Skeletal muscle cell (primary cell): ENCODE results near the gene TSPAN9.

Experiments
- DNase-seq: peaks from one replicate; pipeline ENCODE4 v3.0.0-alpha.2; 2010; ENCODE audit warnings: low read depth
- H3K4me3 ChIP-seq: 2 replicates; pipeline ENCODE4 v1.5.1; 2011; ENCODE audit warnings: low read depth, mild to moderate bottlenecking, control low read depth, low read length, moderate library complexity

TSPAN9 gene

DNA sequence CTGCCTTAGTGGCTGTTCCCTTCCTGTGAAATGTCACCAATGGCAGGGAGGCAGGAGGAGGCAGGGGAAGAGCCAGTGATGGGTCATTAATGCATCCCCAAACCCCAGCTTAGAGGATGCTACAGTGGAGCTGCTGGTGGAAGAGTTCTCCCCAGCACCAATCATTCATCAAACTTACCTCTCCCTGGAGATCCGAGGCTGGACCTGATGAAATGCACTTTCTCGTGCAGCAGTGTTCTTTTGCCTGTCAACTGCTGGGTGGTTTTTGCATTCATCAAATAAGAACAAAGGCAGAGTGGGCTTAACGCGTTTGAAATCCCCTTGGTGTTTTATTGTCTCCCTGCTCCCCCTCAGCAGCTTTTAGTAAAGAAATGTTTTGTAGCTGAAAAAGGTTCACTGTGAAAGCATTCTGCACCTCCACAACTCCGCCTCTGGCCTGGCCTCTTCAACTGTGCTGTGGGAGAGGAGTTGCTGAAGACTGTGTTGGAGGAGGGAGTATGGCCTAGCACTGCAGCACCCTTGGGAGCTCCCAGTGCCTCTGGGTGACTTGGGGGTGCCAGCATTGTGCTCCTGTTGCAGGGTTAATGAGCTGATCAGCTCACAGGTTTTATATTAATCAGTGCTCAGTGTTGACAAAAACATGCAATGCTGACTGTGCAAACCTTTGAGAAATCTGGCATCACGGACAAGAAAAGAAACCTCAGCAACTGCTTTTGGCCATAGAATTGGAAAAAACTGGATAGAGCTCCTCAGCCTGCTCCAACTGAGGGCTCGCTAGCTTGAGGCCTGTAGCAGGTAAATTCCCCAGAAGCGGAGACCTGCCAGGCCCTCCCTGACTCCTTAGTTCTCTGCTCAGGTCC is 14.4 kb downstream of the TSPAN9 start:
- no peak overlapping the region for H3K4me3 ChIP-seq
- DNase-seq, result no peak

DNA sequence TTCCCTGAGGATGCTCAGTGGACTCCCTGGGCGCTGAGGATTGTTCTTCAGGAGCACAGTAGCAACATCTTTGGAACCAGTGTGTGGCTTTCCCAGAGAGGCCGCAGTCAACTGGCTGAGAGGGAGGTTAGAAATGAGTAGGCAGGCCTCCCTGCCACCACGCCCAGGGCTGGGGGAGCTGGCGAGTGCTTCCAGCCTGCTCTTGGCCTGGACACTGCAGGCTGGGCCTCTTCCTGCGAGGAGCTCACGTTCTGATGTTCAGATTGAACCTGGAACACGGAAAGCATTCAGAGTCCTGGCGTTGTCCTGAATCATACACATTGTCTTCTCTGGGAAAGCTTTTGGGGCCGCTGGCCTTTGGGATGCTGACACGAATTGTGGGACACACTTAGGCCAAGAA is 15.6 kb downstream of the TSPAN9 start:
- DNase-seq, result no peak
- H3K4me3 ChIP-seq, result no peak overlapping the region

DNA sequence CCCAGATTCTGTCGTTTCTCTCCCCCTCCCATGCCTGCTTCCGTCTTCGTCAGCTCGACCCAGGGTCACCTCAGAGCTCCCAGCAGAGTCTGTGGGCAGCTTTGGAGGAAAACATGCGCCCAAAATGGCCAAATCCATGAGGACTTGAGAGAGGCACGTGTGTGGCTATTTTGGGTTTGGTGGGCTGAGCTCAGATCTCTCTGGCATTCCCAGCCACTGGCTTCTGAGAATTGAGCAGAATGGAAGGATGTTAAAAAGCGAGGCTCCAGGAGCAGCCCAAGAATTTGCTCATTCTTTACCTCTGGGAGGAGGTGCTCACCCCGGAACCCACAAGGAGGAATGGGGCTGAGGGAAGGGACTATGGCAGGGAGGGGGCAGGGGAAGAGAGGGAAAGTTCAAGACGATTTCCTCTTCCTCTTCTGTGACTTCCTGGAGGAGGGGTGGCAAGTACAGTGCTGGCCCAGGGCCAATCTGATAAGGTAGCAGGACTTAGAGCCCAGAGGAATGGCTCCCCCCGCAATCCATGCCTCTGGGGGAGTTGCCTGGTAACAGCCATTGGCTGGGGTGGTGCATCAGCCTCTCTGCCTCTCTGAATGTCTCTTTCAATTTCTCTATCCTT is 20.1 kb downstream of the TSPAN9 start:
- DNase-seq, result no peak
- no peak overlapping the region for H3K4me3 ChIP-seq

DNA sequence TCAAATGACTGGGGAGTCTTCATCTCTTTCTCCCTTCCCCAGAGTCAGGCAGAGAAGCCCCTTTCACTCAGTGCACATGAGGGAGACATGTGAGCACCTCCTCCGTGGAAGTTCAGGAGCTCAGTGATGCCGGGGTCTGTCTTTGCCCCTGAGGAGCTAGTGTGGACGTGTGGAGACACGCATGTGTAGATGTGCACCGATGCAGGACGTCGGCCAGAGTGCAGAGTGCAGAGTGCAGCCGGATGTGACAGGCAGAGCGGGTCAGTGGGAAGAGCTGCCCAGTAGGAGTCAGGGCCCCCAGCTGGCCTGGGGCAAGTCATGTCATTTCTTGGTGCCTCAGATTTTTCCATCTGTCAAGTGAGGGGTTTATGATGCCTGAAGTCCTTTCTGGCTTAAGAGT is 20.7 kb downstream of the TSPAN9 start:
- no peak for DNase-seq
- H3K4me3 ChIP-seq, result no peak overlapping the region

DNA sequence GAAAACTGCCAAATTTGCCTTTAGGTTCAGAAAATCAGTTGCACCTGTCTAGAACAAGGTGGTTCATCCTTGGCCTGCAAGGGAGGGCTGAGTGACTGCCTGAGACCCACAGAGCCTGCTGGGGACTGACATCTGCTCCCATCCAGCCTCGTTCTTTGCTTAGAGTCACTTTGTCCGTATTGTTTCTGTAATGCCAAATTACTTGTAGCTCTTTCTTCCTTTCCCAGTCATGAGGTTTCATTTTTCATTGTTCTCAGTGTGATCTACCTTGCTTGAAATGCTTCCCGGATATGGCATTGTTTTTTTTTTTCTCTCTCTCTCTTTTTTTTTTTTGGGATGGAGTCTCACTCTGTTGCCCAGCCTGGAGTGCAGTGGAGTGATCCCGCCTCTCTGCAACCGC is 21.3 kb downstream of the TSPAN9 start:
- DNase-seq, result no peak
- H3K4me3 ChIP-seq, result no peak overlapping the region

DNA sequence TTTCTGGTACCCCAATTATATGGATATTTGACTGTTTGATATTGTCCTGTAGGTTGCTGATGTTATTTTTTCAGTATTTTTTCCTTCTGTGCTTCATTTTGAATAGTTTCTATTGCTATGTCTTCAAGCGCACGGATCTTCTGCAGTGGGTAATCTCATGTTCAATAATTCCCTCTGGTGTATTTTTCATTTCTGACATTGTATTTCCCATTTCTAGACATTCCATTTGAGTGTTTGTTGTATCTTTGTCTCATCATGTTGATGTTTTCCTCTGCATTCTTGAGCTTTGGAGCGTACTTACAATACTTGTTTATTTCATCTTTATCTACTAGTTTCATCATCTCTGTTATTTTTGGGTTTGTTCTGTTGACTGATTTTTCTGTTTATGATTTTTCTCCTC is 22.0 kb downstream of the TSPAN9 start:
- no peak overlapping the region for H3K4me3 ChIP-seq
- no peak for DNase-seq

DNA sequence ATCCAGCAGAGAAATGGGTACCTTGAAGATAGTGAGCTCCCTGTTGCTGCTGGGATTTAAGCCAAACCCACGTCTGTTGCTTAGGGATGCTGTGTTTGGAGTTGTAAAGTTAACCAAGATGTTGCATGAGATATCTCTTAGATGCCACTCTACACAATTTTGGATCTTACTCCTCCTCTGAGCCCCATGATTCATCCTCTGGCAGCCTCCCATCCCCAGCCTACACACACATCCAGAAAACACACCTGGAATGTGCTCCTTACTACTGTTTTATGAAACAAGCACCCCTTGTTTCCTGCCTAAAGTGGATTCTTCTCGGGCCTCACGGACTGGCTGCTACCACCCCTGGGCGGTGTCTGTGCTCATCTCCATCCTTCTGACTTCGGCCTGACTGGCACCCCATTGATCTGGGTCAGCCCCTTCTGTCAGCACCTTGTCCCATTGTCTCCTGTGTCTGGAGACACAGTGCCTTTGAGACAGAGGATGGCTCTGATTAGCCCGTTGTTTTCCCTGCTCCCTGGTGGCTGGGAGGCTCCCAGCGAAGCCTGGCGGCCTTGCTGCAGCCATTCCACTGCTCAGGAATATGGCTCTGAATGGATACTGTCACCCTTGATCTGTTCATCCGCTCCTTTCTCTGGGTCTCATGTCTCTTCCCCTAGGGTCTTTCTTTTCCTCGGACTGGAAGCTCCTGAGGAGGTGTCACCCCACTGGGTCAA is 24.3 kb downstream of the TSPAN9 start:
- H3K4me3 ChIP-seq, result no peak overlapping the region
- DNase-seq, result no peak

DNA sequence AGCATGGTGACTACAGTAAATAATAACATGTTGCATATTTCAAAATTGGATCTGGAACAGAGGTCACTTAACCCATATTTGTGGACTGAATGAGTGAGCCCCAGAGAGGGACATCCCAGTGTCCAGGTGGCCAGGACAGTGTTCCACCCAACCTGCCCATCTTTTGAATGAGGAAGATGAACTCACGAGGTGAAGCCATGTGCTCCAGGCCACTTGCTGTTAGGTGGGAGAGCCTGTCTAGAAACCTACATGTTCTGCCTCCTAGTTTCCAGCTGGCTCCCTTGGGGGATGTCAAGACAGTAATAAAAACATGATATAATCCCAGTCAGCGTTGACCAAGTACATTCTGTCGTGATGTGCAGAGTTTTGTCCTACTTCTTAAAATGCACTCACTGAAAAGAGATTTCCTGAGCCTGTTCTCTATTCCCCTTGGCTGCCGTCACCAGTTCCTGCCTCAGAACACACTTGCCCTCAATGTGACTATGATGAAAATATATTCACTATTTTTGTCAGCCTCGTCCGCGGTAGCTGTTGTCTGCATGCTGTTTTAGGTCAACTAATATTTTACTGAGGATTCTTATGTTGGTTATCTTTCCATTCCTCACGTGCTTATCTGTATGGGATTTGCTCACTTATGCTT is 25.7 kb downstream of the TSPAN9 start:
- DNase-seq, result no peak
- H3K4me3 ChIP-seq, result no peak overlapping the region

DNA sequence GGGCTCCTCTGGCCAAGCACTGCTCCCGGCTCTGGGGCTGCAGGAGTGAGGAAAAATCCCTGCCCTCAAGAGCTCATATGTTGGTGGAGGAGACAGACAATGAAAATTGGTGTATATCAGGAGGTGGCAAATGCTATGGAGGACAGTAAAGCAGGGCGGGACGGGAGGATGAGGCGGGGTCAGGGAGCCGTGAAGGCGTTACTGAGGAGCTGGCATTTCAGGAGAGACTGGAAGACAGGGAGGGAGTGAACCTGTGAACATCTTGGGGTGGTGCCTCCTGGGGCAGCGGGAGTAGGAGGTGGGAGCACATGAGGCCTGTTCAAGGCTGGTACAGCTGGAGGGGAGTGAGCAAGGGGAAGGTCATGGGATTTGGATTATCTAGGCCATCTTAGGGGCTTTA is 26.6 kb downstream of the TSPAN9 start:
- H3K4me3 ChIP-seq, result no peak overlapping the region
- no peak for DNase-seq

DNA sequence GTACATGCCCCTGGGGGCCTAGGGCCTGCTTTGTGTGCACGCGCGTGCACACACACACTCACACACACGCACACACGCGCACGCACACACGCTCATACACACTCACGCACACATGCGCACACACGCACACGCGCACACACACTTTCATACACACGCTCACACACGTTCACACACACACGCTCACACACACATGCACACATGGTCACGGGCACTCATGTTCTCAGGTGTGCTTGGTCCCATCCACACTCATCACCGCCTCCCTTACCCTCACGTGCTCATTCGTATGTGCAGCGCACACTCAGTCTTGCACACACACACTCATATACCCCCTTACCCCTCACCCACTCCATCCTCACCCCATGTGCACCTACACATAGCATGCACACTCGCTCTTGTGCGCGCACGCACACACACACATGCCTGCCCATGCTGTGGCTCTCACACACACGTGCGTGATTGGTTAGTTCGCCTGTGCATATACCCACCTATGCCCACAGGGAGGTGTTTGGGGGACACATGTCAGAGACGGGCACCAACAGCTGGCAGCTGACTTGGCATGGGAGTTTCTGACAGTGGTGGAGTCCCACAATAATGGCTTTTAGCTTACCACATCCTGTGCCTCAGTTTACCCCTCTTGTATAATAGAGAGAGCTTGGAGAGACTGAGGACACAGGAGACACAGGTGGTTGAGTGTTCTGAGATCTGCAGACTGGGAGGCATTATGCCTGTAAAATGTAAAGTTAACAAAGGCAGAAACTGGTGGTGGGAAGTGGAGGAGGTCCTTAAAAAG is 28.7 kb downstream of the TSPAN9 start:
- DNase-seq, result no peak
- no peak overlapping the region for H3K4me3 ChIP-seq

DNA sequence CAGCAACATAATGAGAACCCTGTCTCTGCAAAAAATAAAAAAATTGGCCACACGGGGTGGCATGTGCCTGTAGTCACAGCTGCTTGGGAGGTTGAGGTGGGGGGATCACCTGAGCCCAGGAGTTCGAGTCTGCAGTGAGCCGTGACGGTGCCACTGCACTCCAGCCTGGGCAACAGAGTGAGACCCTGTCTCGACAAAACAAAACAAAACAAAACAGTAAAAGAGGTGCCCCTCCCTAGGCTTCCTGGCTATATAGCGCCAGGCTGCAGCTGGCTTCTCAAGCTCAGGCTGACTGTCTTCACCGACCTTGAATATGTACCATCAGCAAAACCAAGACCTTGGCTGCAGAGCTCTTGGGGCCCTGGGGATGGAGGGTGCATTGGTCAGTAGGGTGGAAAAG is 29.4 kb downstream of the TSPAN9 start:
- no peak overlapping the region for H3K4me3 ChIP-seq
- DNase-seq, result no peak

DNA sequence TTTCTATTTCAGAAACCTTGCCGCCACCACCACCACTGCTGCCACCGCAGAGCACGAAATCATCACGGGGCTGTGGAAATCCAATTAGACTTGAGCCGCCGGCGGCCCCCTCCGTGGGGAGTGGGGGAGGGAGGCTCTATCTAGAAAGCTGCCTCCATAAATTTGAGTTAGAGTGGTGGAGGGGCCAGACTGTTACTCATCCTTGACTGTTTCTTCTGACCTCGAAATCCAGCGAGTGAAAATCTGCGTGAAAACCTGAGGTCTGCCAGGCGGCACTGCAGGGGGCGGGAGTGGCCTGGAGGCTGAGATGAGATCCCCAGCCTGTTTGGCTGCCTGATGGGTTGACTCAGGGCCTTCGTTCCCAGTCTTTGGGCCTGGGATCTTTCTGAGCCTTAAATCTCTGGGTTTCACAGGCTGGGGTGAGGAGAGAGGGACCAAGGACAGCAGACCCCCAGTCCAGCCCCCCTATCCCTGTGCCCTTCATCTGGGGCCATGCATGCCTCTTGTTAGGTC is 29.9 kb downstream of the TSPAN9 start:
- no peak overlapping the region for H3K4me3 ChIP-seq
- DNase-seq, result no peak

DNA sequence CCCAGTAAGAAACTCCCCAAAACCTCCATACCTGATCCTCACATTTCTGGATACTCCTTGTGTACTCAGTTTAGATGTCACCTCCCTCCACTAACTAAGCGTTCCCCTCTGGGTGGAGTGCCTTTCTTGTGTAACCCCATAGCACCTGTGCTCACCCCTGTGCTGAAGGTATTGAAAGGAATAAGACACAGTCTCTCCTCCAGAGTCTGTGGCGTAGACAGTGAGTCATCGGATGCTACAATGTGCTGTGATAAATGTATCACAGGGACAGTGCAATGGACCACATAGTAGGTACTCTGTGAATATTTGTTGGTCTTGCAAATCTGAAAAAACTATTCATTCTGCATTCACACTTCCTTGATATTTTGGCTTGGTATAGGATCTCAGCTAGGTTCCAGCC is 30.8 kb downstream of the TSPAN9 start:
- DNase-seq, result no peak
- H3K4me3 ChIP-seq, result no peak overlapping the region

DNA sequence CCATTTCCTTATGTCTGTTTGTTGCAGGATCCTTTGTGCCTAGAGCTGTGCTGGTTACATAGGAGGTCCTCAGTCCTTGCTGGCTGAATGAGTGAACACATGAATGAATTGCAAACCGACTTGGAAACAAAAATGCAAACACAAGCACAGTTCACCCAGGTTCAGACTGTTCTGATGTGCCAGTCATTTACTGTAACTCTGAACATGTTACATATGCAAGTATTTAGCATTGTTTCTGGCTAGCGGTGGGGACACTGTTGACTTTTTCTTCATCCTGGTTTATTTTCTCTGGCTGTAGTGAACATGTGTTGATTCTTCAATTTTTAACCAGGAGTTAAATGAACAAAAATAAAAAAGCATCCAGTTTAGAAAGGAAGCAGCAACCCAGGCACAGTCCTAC is 33.4 kb downstream of the TSPAN9 start:
- DNase-seq, result no peak
- no peak overlapping the region for H3K4me3 ChIP-seq

DNA sequence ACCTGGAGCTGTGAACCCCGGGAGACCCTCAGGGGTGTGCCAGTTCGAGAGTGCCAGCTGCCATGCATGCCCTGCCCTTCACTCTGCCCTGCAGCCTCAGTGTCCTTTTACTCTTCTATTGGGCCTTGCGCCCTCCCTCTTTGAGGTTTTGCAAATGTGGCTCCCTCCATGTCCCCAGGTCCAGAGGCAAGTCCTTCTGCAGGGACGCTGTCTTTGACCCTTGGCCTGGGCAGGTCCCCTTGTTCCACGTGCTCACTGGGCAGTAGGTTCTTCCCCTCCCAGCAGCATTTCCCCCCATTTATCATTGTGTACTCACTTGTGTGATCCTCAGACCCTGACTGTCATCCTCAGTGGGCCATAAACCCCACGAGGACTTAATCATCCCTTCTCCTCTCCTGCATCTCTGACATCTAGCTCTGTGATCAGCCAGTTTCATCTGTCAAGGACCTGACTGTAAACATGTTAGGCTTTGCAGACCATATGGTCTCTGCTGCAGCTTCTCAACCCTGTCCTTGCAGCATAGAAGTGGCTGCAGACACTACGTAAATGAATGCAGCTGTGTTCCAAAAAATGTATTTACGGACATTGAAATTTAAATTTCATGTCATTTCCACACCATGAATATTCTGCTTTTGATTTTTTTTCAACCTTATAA is 36.6 kb downstream of the TSPAN9 start:
- DNase-seq, result no peak
- no peak overlapping the region for H3K4me3 ChIP-seq

DNA sequence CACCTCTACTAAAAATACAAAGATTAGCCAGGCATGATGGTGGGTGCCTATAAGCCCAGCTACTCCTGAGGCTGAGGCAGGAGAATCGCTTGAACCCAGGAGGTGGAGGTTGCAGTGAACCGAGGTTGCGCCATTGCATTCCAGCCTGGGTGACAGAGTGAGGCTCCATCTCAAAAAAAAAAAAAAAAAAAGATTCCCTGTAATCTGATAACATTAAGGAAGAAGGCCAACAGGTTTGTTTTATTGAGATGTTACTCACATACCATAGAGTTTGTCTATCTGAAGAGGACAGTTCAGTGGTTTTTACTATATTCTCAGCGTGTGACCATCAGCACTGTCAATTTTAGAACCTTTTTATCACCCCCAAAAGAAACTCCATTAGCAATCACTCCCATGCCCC is 37.5 kb downstream of the TSPAN9 start:
- no peak overlapping the region for H3K4me3 ChIP-seq
- DNase-seq, result no peak

DNA sequence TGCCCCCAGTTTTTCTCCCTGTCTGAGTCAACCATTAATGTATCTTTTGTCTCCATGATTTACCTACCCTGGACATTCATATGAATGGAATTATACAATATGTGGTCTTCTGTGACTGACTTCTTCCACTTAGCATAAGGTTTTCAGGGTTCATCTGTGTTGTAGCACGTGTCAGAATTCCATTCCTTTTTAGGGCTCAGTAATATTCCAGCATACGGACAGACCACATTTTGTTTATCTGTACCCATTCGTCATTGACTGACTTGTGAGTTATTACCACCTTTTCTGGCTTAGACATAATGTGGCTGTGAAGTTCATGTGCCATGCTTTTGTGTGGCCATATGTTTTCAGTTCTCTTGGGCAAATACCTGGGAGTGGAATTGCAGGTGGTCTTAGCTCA is 37.9 kb downstream of the TSPAN9 start:
- H3K4me3 ChIP-seq, result no peak overlapping the region
- no peak for DNase-seq

DNA sequence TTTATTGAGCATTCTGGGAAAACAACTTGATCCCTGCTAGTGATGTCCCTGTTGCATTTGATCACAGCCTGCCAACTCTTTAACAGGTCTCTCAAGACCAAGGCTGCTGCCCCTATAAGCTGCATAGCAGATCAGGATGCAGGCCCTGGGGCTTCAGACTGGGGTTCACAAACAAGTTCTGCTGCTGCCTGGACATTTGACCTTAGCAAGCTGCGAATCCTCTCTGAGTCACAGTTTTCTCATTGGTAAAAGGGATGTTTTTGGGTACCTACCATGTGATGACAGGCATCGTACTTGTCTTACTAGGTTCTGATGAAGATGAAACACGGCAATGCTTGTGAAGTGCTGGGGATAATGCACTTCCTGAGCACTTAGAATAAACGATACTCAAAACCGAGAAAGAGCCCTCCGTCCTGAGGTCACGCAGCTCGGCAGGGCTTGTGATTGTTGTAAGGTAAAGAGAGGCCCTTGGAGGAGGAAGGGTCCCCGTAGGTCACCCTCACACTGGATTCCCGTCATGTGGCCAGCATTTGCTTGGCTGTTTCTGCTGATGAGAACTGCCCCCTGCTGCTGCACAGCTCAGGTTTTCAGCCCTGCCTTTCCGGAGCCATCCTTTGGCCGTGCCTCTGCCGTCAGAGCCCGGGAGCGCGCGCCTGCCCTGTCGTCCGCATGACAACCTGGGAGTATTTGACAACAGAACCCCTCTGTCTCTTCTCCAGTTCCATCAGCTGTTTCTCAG is 39.1 kb downstream of the TSPAN9 start:
- no peak overlapping the region for H3K4me3 ChIP-seq
- no peak for DNase-seq
